ENCODE measurements around the gene PTCD2.

PTCD2 gene

GRCh38 chr5:72417333-72418062 is 97.3 kb downstream of the PTCD2 start (continued):
- no peak for TF ChIP-seq ZNF26 (tag by site-specific recombination; IDR thresholded peaks at IDR 0.05)

Measured in HEK293 (cell line).